IMR-90 (cell line): ENCODE results near the gene CATSPER3. TPM values are rescaled to one million over a fixed set of nuclear protein-coding genes. Genes with fewer than 3 reads are reported as not detected.

ENCODE experiments used
- ATAC-seq: fragments of 200-7000 bp; cut with Tn5 transposase; 2 replicates; pipeline ENCODE4 v1.9.1; 2020; ENCODE audit warnings: low read depth, mild to moderate bottlenecking, moderate library complexity
- BruUV-seq: library from RNA; stranded (reverse); fragments of 400-500 nt; replicated peaks from 2 replicates; lab custom pipeline; 2021; lab: Mats Ljungman, UMichigan
- CTCF ChIA-PET: fragments of 300-600 bp; formaldehyde crosslinking; extraction: SDS; loops from one replicate; lab custom pipeline; 2021; ENCODE audit warnings: antibody characterized with exemption; lab: Yijun Ruan, JAX
- POLR2A ChIA-PET: fragments of 300-600 bp; sonication (Branson Sonifier 250); formaldehyde crosslinking; loops from one replicate; lab custom pipeline; 2022; ENCODE audit warnings: antibody characterized with exemption; ENCODE audit not compliant: unreplicated experiment; lab: Charles Lee
- DNase-seq: peaks from one replicate; pipeline ENCODE4 v3.0.0; 2013
- H2AFZ ChIP-seq: replicated peaks from 2 replicates; pipeline ENCODE3; 2013; ENCODE audit warnings: low read length, mild to moderate bottlenecking; ENCODE audit not compliant: poor library complexity
- H2AK5ac ChIP-seq: 2 replicates; pipeline ENCODE4 v1.6.1; 2013; ENCODE audit warnings: low read depth, low read length, inconsistent platforms
- H2AK9ac ChIP-seq: replicated peaks from 2 replicates; pipeline ENCODE3; 2013; ENCODE audit warnings: mild to moderate bottlenecking, low read depth, low read length, moderate library complexity; ENCODE audit not compliant: poor library complexity
- H2BK120ac ChIP-seq: 2 replicates; pipeline ENCODE4 v1.6.1; 2013; ENCODE audit warnings: low read depth, low read length, inconsistent platforms
- H2BK15ac ChIP-seq: 3 replicates; pipeline ENCODE4 v1.6.1; 2013; ENCODE audit warnings: low read depth, low read length, inconsistent platforms
- H2BK20ac ChIP-seq: 2 replicates; pipeline ENCODE4 v1.6.1; 2013; ENCODE audit warnings: low read depth, mild to moderate bottlenecking, inconsistent platforms, low read length, moderate library complexity
- H2BK5ac ChIP-seq: 2 replicates; pipeline ENCODE4 v1.6.1; 2013; ENCODE audit warnings: mild to moderate bottlenecking, low read depth, low read length, inconsistent platforms; ENCODE audit not compliant: poor library complexity, severe bottlenecking
- H3K14ac ChIP-seq: replicated peaks from 2 replicates; pipeline ENCODE4 v1.6.1; 2013; ENCODE audit warnings: low read depth, low read length, inconsistent platforms
- H3K18ac ChIP-seq: 2 replicates; pipeline ENCODE4 v1.6.1; 2013; ENCODE audit warnings: low read depth, low read length, control low read depth
- H3K23ac ChIP-seq: 2 replicates; pipeline ENCODE4 v1.6.1; 2013; ENCODE audit warnings: low read depth, low read length, inconsistent platforms
- H3K27ac ChIP-seq: 2 replicates; pipeline ENCODE4 v1.5.1; 2013; ENCODE audit warnings: mild to moderate bottlenecking, control low read depth, low read length; ENCODE audit not compliant: insufficient read depth
- H3K27me3 ChIP-seq: 2 replicates; pipeline ENCODE4 v1.6.1; 2013; ENCODE audit warnings: low read length; ENCODE audit not compliant: control insufficient read depth, insufficient read depth
- H3K36me3 ChIP-seq: 2 replicates; pipeline ENCODE4 v1.6.1; 2013; ENCODE audit warnings: low read length, mixed read lengths; ENCODE audit not compliant: control insufficient read depth, insufficient read depth
- H3K4ac ChIP-seq: 2 replicates; pipeline ENCODE4 v1.6.1; 2013; ENCODE audit warnings: low read depth, low read length, inconsistent platforms
- H3K4me1 ChIP-seq: 2 replicates; pipeline ENCODE4 v1.6.1; 2013; ENCODE audit warnings: low read length, mixed read lengths; ENCODE audit not compliant: control insufficient read depth, insufficient read depth
- H3K4me2 ChIP-seq: 2 replicates; pipeline ENCODE4 v1.6.1; 2013; ENCODE audit warnings: low read depth, mild to moderate bottlenecking, control low read depth, low read length, moderate library complexity
- H3K4me3 ChIP-seq: 2 replicates; pipeline ENCODE4 v1.5.1; 2013; ENCODE audit warnings: low read depth, mild to moderate bottlenecking, control low read depth, low read length, moderate library complexity; ENCODE audit not compliant: insufficient read depth
- H3K56ac ChIP-seq: 2 replicates; pipeline ENCODE4 v1.6.1; 2013; ENCODE audit warnings: low read length, inconsistent platforms; ENCODE audit not compliant: insufficient read depth; ENCODE audit errors: extremely low read depth
- H3K79me1 ChIP-seq, 2 experiments: 2 replicates each; pipeline ENCODE4 v1.6.1; 2013; ENCODE audit warnings: low read length in 2 of 2, inconsistent platforms in 1 of 2, low read depth in 1 of 2
- H3K9ac ChIP-seq: 2 replicates; pipeline ENCODE4 v1.6.1; 2013; ENCODE audit warnings: low read depth, low read length, control low read depth
- H3K9me1 ChIP-seq: 2 replicates; pipeline ENCODE4 v1.6.1; 2013; ENCODE audit warnings: low read length, inconsistent platforms; ENCODE audit not compliant: insufficient read depth
- H3K9me3 ChIP-seq: 2 replicates; pipeline ENCODE4 v1.6.1; 2013; ENCODE audit warnings: low read length; ENCODE audit not compliant: control insufficient read depth, insufficient read depth
- H4K20me1 ChIP-seq: 2 replicates; pipeline ENCODE4 v1.6.1; 2013; ENCODE audit warnings: low read length, inconsistent platforms; ENCODE audit not compliant: insufficient read depth
- H4K5ac ChIP-seq: 2 replicates; pipeline ENCODE4 v1.6.1; 2013; ENCODE audit warnings: mild to moderate bottlenecking, low read depth, low read length, control low read depth
- H4K8ac ChIP-seq, 2 experiments: 2 replicates each; pipeline ENCODE4 v1.6.1; 2013; ENCODE audit warnings: low read depth in 2 of 2, low read length in 2 of 2, control low read depth in 1 of 2, inconsistent platforms in 1 of 2
- H4K91ac ChIP-seq: 2 replicates; pipeline ENCODE4 v1.6.1; 2013; ENCODE audit warnings: low read depth, low read length, inconsistent platforms; ENCODE audit not compliant: insufficient read depth
- BHLHE40 ChIP-seq: fragments of 150-350 bp; IDR thresholded peaks from 2 replicates; pipeline ENCODE4 v1.6.1; 2016; ENCODE audit warnings: mild to moderate bottlenecking, low read depth, low read length
- CEBPB ChIP-seq: IDR thresholded peaks from 2 replicates; pipeline ENCODE4 v1.6.1; 2012; ENCODE audit warnings: low read depth, low read length, improper control_type of control experiment
- CHD1 ChIP-seq: IDR thresholded peaks from 2 replicates; pipeline ENCODE4 v1.6.1; 2012; ENCODE audit warnings: low read depth, low read length, improper control_type of control experiment
- CTCF ChIP-seq: conservative IDR thresholded peaks from 2 replicates; pipeline ENCODE4 v1.5.1; 2012; ENCODE audit warnings: mild to moderate bottlenecking, low read depth, low read length, improper control_type of control experiment
- FOS ChIP-seq: fragments of 150-350 bp; IDR thresholded peaks from 2 replicates; pipeline ENCODE4 v1.6.1; 2016; ENCODE audit warnings: low read depth, low read length
- MAFK ChIP-seq: IDR thresholded peaks from 2 replicates; pipeline ENCODE4 v1.6.1; 2012; ENCODE audit warnings: low read depth, low read length, improper control_type of control experiment
- MAZ ChIP-seq: IDR thresholded peaks from 2 replicates; pipeline ENCODE4 v1.6.1; 2012; ENCODE audit warnings: low read depth, mild to moderate bottlenecking, low read length, improper control_type of control experiment, moderate library complexity, borderline replicate concordance
- MXI1 ChIP-seq: IDR thresholded peaks from 2 replicates; pipeline ENCODE4 v1.6.1; 2012; ENCODE audit warnings: low read depth, mild to moderate bottlenecking, low read length, moderate library complexity, borderline replicate concordance
- NFE2L2 ChIP-seq: fragments of 150-350 bp; IDR thresholded peaks from 2 replicates; pipeline ENCODE4 v1.6.1; 2016; ENCODE audit warnings: low read depth, mild to moderate bottlenecking, low read length
- POLR2A ChIP-seq: IDR thresholded peaks from 2 replicates; pipeline ENCODE4 v1.6.1; 2012; ENCODE audit warnings: mild to moderate bottlenecking, low read depth, low read length
- RAD21 ChIP-seq: IDR thresholded peaks from 2 replicates; pipeline ENCODE4 v1.6.1; 2012; ENCODE audit warnings: low read length, improper control_type of control experiment
- RCOR1 ChIP-seq: IDR thresholded peaks from 2 replicates; pipeline ENCODE4 v1.6.1; 2012; ENCODE audit warnings: mild to moderate bottlenecking, low read length, improper control_type of control experiment; ENCODE audit not compliant: insufficient replicate concordance
- RFX5 ChIP-seq: IDR thresholded peaks from 2 replicates; pipeline ENCODE4 v1.8.0; 2012; ENCODE audit warnings: low read depth, mild to moderate bottlenecking, low read length, moderate library complexity
- SMC3 ChIP-seq: fragments of 150-350 bp; IDR thresholded peaks from 2 replicates; pipeline ENCODE4 v1.6.1; 2016; ENCODE audit warnings: low read depth, mild to moderate bottlenecking, antibody characterized with exemption, low read length, moderate library complexity
- WGBS, 2 experiments: methylation state at CpG; one replicate each; pipeline versions ENCODE4 v1.1.5 to v1.1.7; 2013; ENCODE audit warnings: missing lambda C conversion rate in 2 of 2; ENCODE audit not compliant: insufficient read length in 1 of 2; ENCODE audit errors: extremely low coverage in 2 of 2; 5-methylcytosine and 5-hydroxymethylcytosine counted together
- dilution Hi-C: fragments of 300-500 bp; cut with HindIII; formaldehyde crosslinking; loops from one replicate; pipeline ENCODE4 v1.14.3; 2018; ENCODE audit warnings: low sequenced_read_pairs; ENCODE audit not compliant: unreplicated experiment
- in situ Hi-C: fragments of 300-500 bp; cut with MboI; formaldehyde crosslinking; loops from 3 replicates; pipeline ENCODE4 v1.14.3; 2019; ENCODE audit warnings: low sequenced_read_pairs, inconsistent platforms, mixed read lengths
- intact Hi-C: fragments of 100-400 bp; cut with micrococcal nuclease; formaldehyde crosslinking; loops from 2 replicates; pipeline ENCODE4 v1.10.0; 2022
- polyA plus RNA-seq, 3 experiments: library from polyadenylated mRNA; depleted of rRNA; stranded (reverse); fragments of >200 nt; gene quantifications; 2 replicates each; pipeline ENCODE4 v1.2.3, GENCODE V29; 2012; ENCODE audit warnings: low replicate concordance in 1 of 3
- total RNA-seq: library from RNA; depleted of rRNA; stranded (reverse); fragments of >200 nt; gene quantifications from 2 replicates; pipeline ENCODE4 v1.2.3, GENCODE V29; 2012
- TF ChIP-seq, protein P1 (sequence below): fragments of 150-350 bp; IDR thresholded peaks from 2 replicates; pipeline ENCODE4 v1.6.1; 2016; ENCODE audit warnings: low read depth, mild to moderate bottlenecking, low read length, moderate library complexity, borderline replicate concordance
- TF ChIP-seq, protein P2 (sequence below): fragments of 150-350 bp; IDR thresholded peaks from 2 replicates; pipeline ENCODE4 v1.6.1; 2017; ENCODE audit warnings: mild to moderate bottlenecking, antibody characterized with exemption, low read length, low read depth

Gene CATSPER3
- total and polyA plus RNA-seq, 2 of the 4 experiments (the other 2 are of a cell fraction), result under 0.01 to 0.12 TPM

DNA sequence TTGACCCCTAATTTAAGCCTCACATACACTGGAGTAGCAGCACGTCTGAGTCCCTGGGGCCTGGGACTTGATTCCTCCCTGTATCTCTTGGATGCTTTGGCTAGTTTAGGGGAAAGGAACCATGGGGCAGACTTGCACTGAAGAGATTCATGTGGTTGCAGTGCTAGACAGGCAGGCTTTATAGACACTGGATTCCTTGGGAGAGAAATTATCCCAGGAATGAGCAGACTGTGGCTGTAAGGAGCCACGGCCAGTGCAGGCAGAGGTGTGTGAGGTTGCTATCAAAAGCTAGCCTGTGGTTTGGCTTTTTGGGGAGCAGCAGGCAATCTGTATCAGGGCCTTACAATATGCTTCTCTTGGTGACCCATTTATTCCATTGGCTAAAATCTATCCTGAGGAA, 86.8 kb downstream of the CATSPER3 start:
- Histone ChIP-seq H2AK9ac (no peak overlapping the region), H3K56ac (no peak overlapping the region), H3K4me3 (no peak overlapping the region), H3K18ac (no peak overlapping the region; the same call in 1 of the 2 replicates), H2AFZ (no peak overlapping the region), H3K23ac (no peak overlapping the region), H3K9me3 (no peaks in the 10 kb centered on the region), H2BK5ac (no peak overlapping the region), H2AK5ac (no peak overlapping the region), H3K9ac (no peak overlapping the region), H3K4me2 (no peak overlapping the region), H3K14ac (no peak overlapping the region), H3K27ac (peak overlapping the region; percentile 32; the same call in 1 of the 2 replicates), H4K20me1 (no peaks in the 10 kb centered on the region; the same call in 1 of the 2 replicates), H3K9me1 (peaks cover 8% of the 10 kb centered on the region; the same call in 1 of the 2 replicates), H4K5ac (no peak overlapping the region), H3K4ac (no peak overlapping the region), H3K79me1 (no peaks in the 10 kb centered on the region), H3K4me1 (peaks cover 8% of the 10 kb centered on the region; the same call in 1 of the 2 replicates), H3K27me3 (peaks cover 29% of the 10 kb centered on the region), H4K8ac (no peak overlapping the region), H3K36me3 (peaks cover 2% of the 10 kb centered on the region; the same call in 1 of the 2 replicates), H4K91ac (no peak overlapping the region), H2BK120ac (no peak overlapping the region), H2BK15ac (no peak overlapping the region), H2BK20ac (no peak overlapping the region)
- ATAC-seq (no peak), DNase-seq (no peak)
- intact Hi-C loops (no loop called here), in situ Hi-C loops (no loop called here), dilution Hi-C loops (no loop called here)
- TF ChIP-seq MAFK (no peak), NFE2L2 (no peak), CEBPB (no peak), MXI1 (no peak), RFX5 (no peak), RCOR1 (no peak), POLR2A (no peak), RAD21 (no peak), FOS (no peak), BHLHE40 (no peak), CTCF (no peak), MAZ (no peak), CHD1 (no peak), SMC3 (no peak)
- TF ChIP-seq, protein P1, sequence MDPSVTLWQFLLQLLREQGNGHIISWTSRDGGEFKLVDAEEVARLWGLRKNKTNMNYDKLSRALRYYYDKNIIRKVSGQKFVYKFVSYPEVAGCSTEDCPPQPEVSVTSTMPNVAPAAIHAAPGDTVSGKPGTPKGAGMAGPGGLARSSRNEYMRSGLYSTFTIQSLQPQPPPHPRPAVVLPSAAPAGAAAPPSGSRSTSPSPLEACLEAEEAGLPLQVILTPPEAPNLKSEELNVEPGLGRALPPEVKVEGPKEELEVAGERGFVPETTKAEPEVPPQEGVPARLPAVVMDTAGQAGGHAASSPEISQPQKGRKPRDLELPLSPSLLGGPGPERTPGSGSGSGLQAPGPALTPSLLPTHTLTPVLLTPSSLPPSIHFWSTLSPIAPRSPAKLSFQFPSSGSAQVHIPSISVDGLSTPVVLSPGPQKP, result no peak
- TF ChIP-seq, protein P2, sequence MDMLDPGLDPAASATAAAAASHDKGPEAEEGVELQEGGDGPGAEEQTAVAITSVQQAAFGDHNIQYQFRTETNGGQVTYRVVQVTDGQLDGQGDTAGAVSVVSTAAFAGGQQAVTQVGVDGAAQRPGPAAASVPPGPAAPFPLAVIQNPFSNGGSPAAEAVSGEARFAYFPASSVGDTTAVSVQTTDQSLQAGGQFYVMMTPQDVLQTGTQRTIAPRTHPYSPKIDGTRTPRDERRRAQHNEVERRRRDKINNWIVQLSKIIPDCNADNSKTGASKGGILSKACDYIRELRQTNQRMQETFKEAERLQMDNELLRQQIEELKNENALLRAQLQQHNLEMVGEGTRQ, result no peak
- no TSS peak for BruUV-seq
- POLR2A ChIA-PET, result no interaction called here
- CTCF ChIA-PET, result no interaction called here
- no CpG with 5 or more reads among the region's 2 CpGs for WGBS, 2 experiments
